GM21737 (cell line): Measurements from ENCODE around the gene TSKU.
"Not testable (repeated sequence)": the region's sequence is repeated elsewhere in the genome, so short reads cannot be mapped to it uniquely, and the experiment has no call there.

Experiments
- ATAC-seq: cut with Tn5 transposase; IDR thresholded peaks from one replicate; pipeline ENCODE4 v1.9.1; 2021; ENCODE audit warnings: mild to moderate bottlenecking, moderate library complexity; ENCODE audit not compliant: unreplicated experiment

TSKU gene

GRCh38 chr11:76787911-76788596 lies 4.9 kb downstream of the TSKU start:
- ATAC-seq: no peak

- no peak for ATAC-seq
These were observed 5.7 kb downstream of the TSKU start for GRCh38 chr11:76788661-76789442.

- no peak for ATAC-seq
These were observed 6.2 kb downstream of the TSKU start for GRCh38 chr11:76789443-76789719.

GRCh38 chr11:76790251-76790650 lies 7.1 kb downstream of the TSKU start:
- no peak for ATAC-seq

GRCh38 chr11:76791002-76791770 lies 8.0 kb downstream of the TSKU start:
- ATAC-seq: not testable (repeated sequence)

GRCh38 chr11:76791861-76792260 lies 8.7 kb downstream of the TSKU start:
- no peak for ATAC-seq

- no peak for ATAC-seq
These were observed 9.5 kb downstream of the TSKU start for GRCh38 chr11:76792505-76793264.

- no peak for ATAC-seq
These were observed 10.5 kb downstream of the TSKU start for GRCh38 chr11:76793391-76794291.

GRCh38 chr11:76794371-76795289 lies 11.5 kb downstream of the TSKU start:
- no peak for ATAC-seq

GRCh38 chr11:76795290-76795935 lies 12.3 kb downstream of the TSKU start:
- ATAC-seq: no peak

- no peak for ATAC-seq
These were observed 12.8 kb downstream of the TSKU start for GRCh38 chr11:76795936-76796441.

GRCh38 chr11:76796511-76797198 lies 13.5 kb downstream of the TSKU start:
- ATAC-seq: no peak

- ATAC-seq: no peak
These were observed 14.4 kb downstream of the TSKU start for GRCh38 chr11:76797341-76798201.

GRCh38 chr11:76798202-76798581 lies 15.0 kb downstream of the TSKU start:
- ATAC-seq: no peak

- no peak for ATAC-seq
These were observed 15.5 kb downstream of the TSKU start for GRCh38 chr11:76798671-76799065.

- ATAC-seq: peak; percentile 71
These were observed 16.1 kb downstream of the TSKU start for GRCh38 chr11:76799066-76799804.
